ENCODE results near the gene FCER1G.

FCER1G gene

DNA sequence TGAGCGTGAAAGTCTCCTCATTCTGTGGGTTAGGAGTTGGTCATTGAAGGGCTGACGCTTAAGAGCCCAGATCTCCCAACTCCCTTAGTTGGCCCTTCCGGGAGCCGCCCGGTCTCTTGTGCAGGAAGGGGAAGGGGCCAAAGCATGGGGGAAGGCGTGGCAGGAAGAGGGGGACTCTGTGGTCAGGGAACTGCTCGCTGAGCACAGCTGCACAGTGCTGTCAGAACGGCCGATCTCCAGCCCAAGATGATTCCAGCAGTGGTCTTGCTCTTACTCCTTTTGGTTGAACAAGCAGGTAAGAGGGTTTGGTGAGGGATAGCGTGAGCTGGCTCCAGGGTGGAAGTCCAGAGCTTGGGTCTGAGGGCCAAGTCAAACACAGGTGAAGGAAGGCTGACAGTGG lies at the start of gene FCER1G:
Gene FCER1G, plus strand, starts transcription at position 220 of the 400 bp plus-strand sequence. Its CDS starts 27 bp downstream, at position 247.
- ATAC-seq: no peak

- ATAC-seq: peak; percentile 96 to 98
Measured at GRCh38 chr1:161165742-161166668, 49.1 kb upstream of the FCER1G start, which contains the start of gene PPOX. TSS of gene PPOX (plus strand) at chr1:161166426. CDS start at chr1:161166848, 422 bp downstream.

DNA sequence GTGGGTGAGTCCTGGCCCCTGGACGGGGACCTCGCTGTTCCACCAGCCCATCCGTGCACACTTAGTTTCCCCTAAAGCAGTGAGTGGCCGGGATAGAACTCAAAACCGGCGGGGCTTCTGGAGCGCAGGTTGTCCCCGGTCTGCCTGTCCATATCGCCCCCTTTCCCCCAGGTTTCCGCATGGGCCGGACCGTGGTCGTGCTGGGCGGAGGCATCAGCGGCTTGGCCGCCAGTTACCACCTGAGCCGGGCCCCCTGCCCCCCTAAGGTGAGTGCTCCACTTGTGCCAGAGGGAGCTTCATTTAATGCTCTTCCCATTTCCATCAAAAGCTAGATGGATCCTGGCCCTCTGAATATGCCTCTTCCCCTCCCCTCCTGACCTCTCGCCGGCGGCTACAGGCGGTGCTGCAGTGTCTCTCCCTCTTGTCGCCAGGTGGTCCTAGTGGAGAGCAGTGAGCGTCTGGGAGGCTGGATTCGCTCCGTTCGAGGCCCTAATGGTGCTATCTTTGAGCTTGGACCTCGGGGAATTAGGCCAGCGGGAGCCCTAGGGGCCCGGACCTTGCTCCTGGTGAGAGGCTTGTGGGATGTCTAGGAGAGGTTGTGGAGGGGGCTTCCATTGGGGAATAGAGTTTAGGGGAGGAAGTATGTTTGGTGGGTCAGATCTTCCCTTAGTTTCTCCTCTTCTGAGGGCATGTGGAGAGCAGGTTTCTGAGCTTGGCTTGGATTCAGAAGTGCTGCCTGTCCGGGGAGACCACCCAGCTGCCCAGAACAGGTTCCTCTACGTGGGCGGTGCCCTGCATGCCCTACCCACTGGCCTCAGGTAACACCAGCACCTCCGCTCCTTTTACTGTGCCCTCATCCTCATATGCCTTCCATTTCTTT lies 48.2 kb upstream of the FCER1G start:
- ATAC-seq: no peak

DNA sequence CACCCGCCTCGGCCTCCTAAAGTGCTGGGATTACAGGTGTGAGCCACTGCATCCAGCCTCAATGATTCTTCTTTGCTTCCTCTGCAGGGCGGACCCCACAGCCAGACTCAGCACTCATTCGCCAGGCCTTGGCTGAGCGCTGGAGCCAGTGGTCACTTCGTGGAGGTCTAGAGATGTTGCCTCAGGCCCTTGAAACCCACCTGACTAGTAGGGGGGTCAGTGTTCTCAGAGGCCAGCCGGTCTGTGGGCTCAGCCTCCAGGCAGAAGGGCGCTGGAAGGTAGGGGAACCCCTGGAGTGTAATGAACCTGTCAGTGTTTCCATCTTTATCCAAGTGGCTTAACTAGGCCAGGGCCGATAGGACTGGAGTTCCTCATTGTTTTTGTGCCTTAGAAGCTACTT lies 46.2 kb upstream of the FCER1G start:
- no peak for ATAC-seq

GRCh38 chr1:161171191-161171590 lies 43.9 kb upstream of the FCER1G start:
- ATAC-seq: no peak

- no peak for ATAC-seq
Measured at GRCh38 chr1:161171696-161172095, 43.4 kb upstream of the FCER1G start.

DNA sequence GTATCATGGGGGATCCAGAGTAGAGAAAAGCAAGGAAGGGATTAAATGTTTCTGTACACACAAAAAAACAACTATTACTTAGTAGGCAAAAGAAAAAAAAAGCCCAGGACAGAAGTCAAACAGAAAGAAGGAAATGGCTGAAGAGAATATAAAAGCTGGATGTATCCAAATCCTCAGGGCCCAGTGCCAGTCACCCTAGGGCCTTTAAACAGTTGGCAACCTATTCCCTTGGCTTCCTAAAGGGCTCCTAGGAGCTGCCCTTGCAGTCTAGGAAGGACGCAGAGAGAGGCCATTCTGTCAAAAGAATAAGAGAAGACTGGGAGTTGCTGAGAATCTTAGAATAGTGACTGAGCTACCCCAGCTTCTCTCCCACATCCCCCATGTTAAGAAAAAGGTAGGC lies 42.7 kb upstream of the FCER1G start:
- ATAC-seq: no peak

GRCh38 chr1:161172776-161173376 lies 42.2 kb upstream of the FCER1G start:
- no peak for ATAC-seq

DNA sequence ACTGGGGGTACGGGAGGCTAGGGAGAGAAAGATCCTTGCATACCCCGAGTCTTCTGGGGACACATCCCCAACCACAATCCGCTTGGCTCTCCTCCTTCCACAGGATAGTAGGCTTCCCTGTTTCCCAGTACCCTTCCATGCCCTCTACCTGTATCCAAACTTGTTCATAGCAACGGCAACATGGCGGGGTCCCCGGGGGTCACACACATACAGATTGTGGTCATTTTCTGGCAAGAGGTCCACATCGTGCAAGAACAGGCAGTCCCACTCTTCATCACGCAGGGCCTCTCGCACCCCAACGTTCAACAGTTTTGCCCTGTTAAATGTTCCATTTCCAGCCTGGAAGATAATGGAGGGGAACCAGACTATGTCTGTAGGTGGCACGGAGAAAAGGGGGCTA lies 41.4 kb upstream of the FCER1G start:
- no peak for ATAC-seq

DNA sequence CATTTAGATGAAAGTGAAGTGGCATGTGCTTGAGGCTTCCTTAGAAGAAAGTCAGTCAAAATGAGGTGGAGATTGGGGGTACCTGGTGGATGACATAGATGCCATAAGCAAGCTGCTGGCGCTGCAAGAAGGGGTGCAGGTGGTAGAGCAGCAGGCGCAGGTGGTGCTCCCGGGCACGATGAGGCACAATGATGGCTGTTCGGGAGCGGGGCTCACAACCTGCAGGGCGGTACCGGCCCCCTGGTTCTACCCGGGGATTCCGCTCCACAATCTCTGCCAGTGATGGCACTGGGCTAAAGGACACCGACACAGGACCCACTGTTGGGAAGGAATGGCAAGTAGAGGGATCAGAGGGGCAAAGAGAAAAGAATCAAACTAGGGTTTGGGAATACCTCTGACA lies 40.2 kb upstream of the FCER1G start:
- no peak for ATAC-seq

DNA sequence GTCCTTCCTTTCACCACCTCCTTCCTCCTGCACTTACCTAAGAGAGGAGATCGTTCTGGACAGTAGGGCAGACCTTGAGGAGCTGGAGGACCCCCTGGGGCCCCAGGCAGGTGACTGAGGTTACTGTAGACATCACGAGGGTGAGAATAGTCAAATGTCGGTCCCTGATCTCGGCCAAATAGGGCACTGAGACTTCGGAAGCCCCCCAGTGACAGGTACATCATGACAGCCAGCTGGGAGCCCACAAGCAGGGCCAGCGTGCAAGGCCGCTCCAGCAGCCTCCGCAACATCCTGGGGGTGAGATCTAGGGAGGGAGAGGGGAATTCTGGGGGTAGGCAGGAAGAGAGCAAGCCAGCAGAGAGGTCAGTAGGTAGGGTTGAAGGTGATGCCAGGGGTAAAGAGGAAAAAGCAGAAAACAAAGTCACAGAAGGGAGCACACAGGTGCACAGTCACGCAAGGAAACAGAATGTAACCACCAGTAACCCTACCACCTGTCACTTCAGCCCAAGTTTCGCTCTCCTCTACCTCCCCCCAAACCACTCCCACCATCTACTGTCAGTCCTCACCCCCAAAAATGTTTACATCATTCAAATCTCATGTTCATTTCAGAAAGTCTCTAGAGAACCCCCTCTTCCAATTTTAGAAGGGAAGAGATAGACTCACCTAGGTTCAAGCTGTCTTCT lies 39.2 kb upstream of the FCER1G start:
- ATAC-seq: no peak

DNA sequence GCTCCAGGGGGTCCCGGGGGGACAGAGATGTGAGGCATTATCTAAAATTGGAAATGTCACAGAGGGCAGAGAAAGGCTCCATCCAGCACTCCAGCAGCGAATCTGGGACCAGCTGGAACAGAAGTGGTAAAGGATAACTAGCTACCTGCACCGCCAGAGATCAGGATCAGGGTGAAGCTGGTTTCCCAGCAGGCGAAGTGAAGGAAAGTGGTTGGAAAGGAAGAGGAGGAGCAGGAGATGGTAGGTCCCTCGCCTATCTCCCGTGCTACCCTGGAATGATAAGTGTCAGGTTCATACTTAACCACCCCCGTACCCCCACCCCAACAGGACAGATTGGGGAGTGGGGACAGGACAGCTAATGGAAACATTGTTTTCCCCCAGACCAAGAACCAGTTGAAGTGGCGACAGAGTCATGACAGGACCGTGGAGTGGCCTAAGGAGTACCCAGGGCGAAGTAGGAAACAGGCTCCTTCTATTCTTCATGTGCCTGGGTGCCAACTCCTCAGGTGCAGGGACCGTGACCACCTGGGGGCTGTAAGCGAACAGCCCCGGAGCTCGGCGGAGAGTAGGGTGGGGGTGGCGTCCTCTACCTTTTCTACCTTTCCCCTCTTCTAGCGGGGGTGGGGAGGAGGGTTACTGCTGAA lies 38.5 kb upstream of the FCER1G start:
- ATAC-seq: no peak

DNA sequence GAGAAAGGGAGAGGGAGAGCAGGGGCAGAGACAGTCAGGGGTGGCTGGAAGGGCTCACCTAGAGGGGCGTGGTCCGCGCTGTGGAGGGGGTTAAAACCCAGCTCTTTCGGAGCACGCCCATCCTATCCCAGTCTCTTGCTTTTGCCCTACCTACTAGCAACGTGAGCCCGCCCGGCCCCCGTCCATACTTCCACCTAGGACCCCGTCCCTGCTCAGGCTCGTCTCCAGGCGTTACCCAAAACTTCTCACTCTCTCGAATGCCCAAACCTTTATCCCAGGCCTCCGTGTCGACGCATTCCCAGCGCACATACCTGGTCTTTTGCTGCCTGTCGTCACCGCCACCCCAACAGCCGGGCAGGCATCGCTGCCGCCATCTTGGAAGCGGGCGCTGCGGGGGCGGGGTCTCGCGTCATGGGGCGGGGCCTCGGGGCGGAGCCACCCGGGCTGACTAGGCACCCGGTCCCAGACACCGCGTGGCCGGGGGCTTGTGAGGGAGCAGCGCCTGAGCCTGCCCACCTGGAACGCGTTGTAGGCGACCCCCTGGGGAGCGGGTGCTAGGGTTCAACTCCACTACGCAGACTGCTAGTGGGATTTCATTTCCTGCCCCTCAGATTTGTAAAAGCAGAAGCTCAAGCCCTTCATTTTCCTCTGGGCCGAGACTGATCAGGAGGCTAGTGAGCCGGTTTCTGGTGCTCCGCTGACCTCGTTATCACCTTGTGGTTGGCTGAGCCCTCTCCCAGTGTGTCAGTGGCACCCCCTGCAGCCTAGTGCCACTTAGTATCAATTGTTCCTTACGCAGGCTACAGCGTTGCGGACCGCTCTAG lies 37.8 kb upstream of the FCER1G start, which contains the start of gene B4GALT3:
Gene B4GALT3, minus strand, starts transcription at position 396 of the 824 bp plus-strand sequence. CDS start 1,447 bp downstream, outside the sequence.
- peak; percentile 80 to 84 for ATAC-seq

GRCh38 chr1:161177936-161178244 lies 37.2 kb upstream of the FCER1G start:
- ATAC-seq: no peak

DNA sequence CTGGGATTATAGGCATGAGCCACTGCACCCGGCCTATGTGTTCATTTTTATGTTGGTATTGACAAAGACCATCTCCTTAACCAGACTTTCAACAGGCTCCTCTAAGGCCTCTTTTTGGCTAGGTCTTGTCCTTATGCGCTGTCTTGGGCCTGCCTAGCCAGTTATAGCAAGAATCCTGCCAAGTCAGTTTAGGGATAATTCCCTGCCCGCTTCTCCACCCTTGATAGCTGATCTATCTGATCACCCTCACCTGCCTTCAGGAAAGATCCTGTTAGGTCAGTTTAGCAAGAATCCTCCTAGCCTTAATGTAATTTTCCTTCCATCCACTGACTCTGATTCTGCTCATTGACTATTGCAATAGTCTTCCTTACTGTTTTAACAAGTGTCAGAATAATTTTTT lies 35.4 kb upstream of the FCER1G start:
- ATAC-seq: no peak

GRCh38 chr1:161180639-161181038 lies 34.5 kb upstream of the FCER1G start:
- no peak for ATAC-seq

- ATAC-seq: peak; percentile 85 to 86
Measured at GRCh38 chr1:161182214-161182613, 32.9 kb upstream of the FCER1G start.

- ATAC-seq: peak; percentile 45 to 51
Measured at GRCh38 chr1:161185282-161185682, 29.8 kb upstream of the FCER1G start.

DNA sequence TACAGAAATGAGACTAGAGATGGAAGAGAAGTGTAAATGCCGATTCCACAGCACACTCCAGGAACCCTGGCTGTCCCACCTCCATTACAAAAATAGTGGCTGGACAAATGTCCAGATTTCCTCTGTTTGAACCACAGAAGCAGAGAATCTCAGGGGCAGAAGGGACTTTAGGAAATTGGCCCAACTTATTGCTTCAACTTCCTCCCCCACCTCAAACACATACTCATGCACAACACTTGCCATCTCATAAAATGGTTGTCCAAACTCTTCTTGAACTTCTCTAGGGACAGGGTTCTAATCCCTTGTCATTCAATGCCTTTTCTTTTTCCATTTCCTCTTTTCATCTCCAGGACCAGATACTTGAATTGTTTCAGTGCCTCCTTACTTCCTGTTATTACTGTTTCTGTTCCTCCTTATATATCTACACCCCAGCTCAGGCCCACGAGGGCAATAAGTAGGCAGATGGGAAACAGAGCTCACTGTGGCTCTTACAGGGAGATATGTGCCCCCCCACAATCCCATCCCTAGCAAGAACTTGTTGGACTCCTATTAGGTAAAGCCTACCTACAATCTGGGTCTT lies 29.3 kb upstream of the FCER1G start:
- no peak for ATAC-seq

DNA sequence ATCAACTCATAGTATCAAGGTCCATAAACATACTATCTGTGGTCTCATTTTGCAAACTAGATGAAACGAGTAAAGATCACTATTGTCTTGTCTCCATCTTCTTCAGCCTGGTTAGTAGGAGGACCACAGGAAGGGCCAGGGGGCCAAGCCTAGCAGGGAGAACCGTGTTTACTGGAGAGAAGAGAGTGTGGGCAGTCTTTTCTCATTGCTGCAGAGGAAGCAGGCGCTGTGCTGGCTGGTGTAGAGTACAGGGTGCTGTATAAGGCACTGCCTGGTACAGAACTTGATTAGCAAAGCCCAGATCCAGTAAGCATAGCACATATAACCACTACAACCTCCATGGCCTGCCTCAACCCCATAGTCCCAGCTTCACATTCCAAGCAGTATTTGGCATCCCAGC lies 27.8 kb upstream of the FCER1G start:
- no peak for ATAC-seq

DNA sequence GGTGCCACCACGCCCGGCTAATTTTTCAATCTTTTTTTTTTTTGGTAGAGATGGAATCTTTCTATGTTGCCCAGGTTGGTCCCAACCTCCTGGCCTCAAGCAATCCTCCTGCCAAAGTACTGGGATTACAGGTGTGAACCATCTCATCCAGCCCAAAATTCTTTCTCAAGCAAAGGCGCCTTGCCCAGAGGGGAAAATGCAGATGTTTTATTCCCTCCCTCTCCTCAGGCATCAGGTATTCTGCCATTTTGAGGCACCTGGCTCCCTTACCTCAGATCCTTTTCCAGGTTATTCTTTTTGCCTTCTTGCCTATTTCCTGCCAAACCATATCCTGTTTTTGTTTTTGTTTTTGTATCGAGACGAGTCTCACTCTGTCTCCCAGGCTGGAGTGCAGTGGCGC lies 26.7 kb upstream of the FCER1G start:
- no peak for ATAC-seq
